DOHH2 (cell line): ENCODE results near the gene CDC26.

ENCODE experiments used
- H3F3A ChIP-seq: fragments of 200-600 bp; sonication (generic), shearing (Covaris generic); 2 replicates; pipeline ENCODE4 v1.6.0; 2016; ENCODE audit warnings: antibody characterized with exemption, mild to moderate bottlenecking; ENCODE audit not compliant: control insufficient read depth, insufficient read depth
- H3K27ac ChIP-seq: fragments of 200-600 bp; sonication (generic); 2 replicates; pipeline ENCODE4 v1.5.1; 2014; ENCODE audit warnings: low read depth, mild to moderate bottlenecking, low read length, moderate library complexity
- H3K27me3 ChIP-seq: fragments of 200-600 bp; sonication (generic); 2 replicates; pipeline ENCODE4 v1.6.1; 2014; ENCODE audit warnings: mild to moderate bottlenecking, low read length, mixed read lengths; ENCODE audit not compliant: control insufficient read depth
- H3K36me3 ChIP-seq: fragments of 200-600 bp; sonication (generic); 2 replicates; pipeline ENCODE4 v1.6.1; 2014; ENCODE audit warnings: mild to moderate bottlenecking, low read length, moderate library complexity, mixed read lengths; ENCODE audit not compliant: control insufficient read depth
- H3K4me1 ChIP-seq: fragments of 200-600 bp; sonication (generic); 2 replicates; pipeline ENCODE4 v1.6.1; 2014; ENCODE audit warnings: mild to moderate bottlenecking, low read length, mixed read lengths; ENCODE audit not compliant: control insufficient read depth
- H3K4me2 ChIP-seq: fragments of 200-600 bp; sonication (generic); 2 replicates; pipeline ENCODE4 v1.6.0; 2014; ENCODE audit warnings: mild to moderate bottlenecking, low read length, moderate library complexity
- H3K4me3 ChIP-seq: fragments of 200-600 bp; sonication (generic); 2 replicates; pipeline ENCODE4 v1.5.1; 2014; ENCODE audit warnings: mild to moderate bottlenecking, low read length, mixed read lengths
- H3K79me2 ChIP-seq: fragments of 200-600 bp; sonication (generic); 2 replicates; pipeline ENCODE4 v1.6.1; 2014; ENCODE audit warnings: mild to moderate bottlenecking, low read length, mixed read lengths; ENCODE audit not compliant: control insufficient read depth
- H3K9me2 ChIP-seq: fragments of 200-600 bp; sonication (generic); replicated peaks from 2 replicates; pipeline ENCODE4 v1.6.1; 2014; ENCODE audit warnings: mild to moderate bottlenecking, low read length, mixed read lengths; ENCODE audit not compliant: control insufficient read depth
- H3K9me3 ChIP-seq: fragments of 200-600 bp; sonication (generic); 2 replicates; pipeline ENCODE4 v1.6.1; 2014; ENCODE audit warnings: antibody characterized with exemption, low read length, mixed read lengths; ENCODE audit not compliant: control insufficient read depth, insufficient read depth
- H4K20me1 ChIP-seq: fragments of 200-600 bp; sonication (generic); 2 replicates; pipeline ENCODE4 v1.6.0; 2014; ENCODE audit warnings: low read depth, mild to moderate bottlenecking, antibody characterized with exemption, low read length, moderate library complexity; ENCODE audit not compliant: control insufficient read depth, insufficient read depth
- CTCF ChIP-seq: fragments of 200-600 bp; sonication (generic); IDR thresholded peaks from one replicate; pipeline ENCODE4 v1.5.1; 2014; ENCODE audit warnings: antibody characterized with exemption, mild to moderate bottlenecking, low read depth, low read length; ENCODE audit not compliant: poor library complexity, severe bottlenecking
- EZH2phosphoT487 ChIP-seq: fragments of 200-600 bp; sonication (generic); IDR thresholded peaks from 2 replicates; pipeline ENCODE4 v1.6.1; 2017; ENCODE audit warnings: borderline replicate concordance, mild to moderate bottlenecking, antibody characterized with exemption, low read length, moderate library complexity, mixed read lengths

CDC26 gene

GRCh38 chr9:113269871-113270270 lies 5.5 kb downstream of the CDC26 start:
- no peaks in the 10 kb centered on the region for H3K27me3 ChIP-seq
- H3K4me3 ChIP-seq: no peak overlapping the region
- H3K79me2 ChIP-seq: peaks cover 19% of the 10 kb centered on the region
- H3F3A ChIP-seq: peaks cover 6% of the 10 kb centered on the region; the same call in 1 of the 2 replicates
- TF ChIP-seq CTCF (no peak), EZH2phosphoT487 (no peak)
- H4K20me1 ChIP-seq: no peaks in the 10 kb centered on the region
- H3K4me1 ChIP-seq: peaks cover 7% of the 10 kb centered on the region
- H3K9me2 ChIP-seq: no peaks in the 10 kb centered on the region
- no peak overlapping the region for H3K4me2 ChIP-seq
- H3K27ac ChIP-seq: no peak overlapping the region
- peaks cover 57% of the 10 kb centered on the region for H3K36me3 ChIP-seq
- no peaks in the 10 kb centered on the region for H3K9me3 ChIP-seq

- H3K9me2 ChIP-seq: no peaks in the 10 kb centered on the region
- no peak overlapping the region for H3K4me3 ChIP-seq
- H3F3A ChIP-seq: 0 out of 2 replicates have a peak, but pooled peaks cover 3% of the 10 kb centered on the region
- no peaks in the 10 kb centered on the region for H3K9me3 ChIP-seq
- no peak overlapping the region for H3K4me2 ChIP-seq
- H4K20me1 ChIP-seq: no peaks in the 10 kb centered on the region
- TF ChIP-seq EZH2phosphoT487: no peak
- no peak for TF ChIP-seq CTCF
- H3K4me1 ChIP-seq: peaks cover 7% of the 10 kb centered on the region
- H3K36me3 ChIP-seq: peaks cover 57% of the 10 kb centered on the region
- H3K27ac ChIP-seq: no peak overlapping the region
- H3K79me2 ChIP-seq: peaks cover 14% of the 10 kb centered on the region
- H3K27me3 ChIP-seq: no peaks in the 10 kb centered on the region
Measured at GRCh38 chr9:113269355-113269754, 6.0 kb downstream of the CDC26 start.

- Histone ChIP-seq H3K27me3 (no peaks in the 10 kb centered on the region), H3K79me2 (peaks cover under 1% of the 10 kb centered on the region), H3K36me3 (peaks cover 49% of the 10 kb centered on the region), H3K27ac (no peak overlapping the region), H4K20me1 (no peaks in the 10 kb centered on the region), H3K9me3 (no peaks in the 10 kb centered on the region), H3K4me2 (no peak overlapping the region), H3K9me2 (no peaks in the 10 kb centered on the region), H3K4me1 (no peaks in the 10 kb centered on the region), H3F3A (0 out of 2 replicates have a peak, but pooled peaks cover 3% of the 10 kb centered on the region), H3K4me3 (no peak overlapping the region)
- no peak for TF ChIP-seq CTCF
- TF ChIP-seq EZH2phosphoT487: no peak
Measured at GRCh38 chr9:113267911-113268566, 7.3 kb downstream of the CDC26 start.
